ENCODE results near the gene SNTG2. TPM values are rescaled to one million over a fixed set of nuclear protein-coding genes. Genes with fewer than 3 reads are reported as not detected.

Gene SNTG2
- total and polyA plus RNA-seq, 10 of the 15 experiments (the other 5 are each of a cell fraction or from before 2014, with no cell fraction given), result not detected

GRCh38 chr2:904246-905024 lies 46.2 kb upstream of the SNTG2 start:
- Histone ChIP-seq H3K4me1 (ENCODE audit: control insufficient read depth, insufficient read depth, low read length) (no peaks in the 10 kb centered on the region), H3K79me2 (ENCODE audit: control insufficient read depth, insufficient read depth, low read length) (no peaks in the 10 kb centered on the region), H4K20me1 (ENCODE audit: control insufficient read depth, insufficient read depth) (no peaks in the 10 kb centered on the region), H3K27ac (ENCODE audit: control insufficient read depth, insufficient read depth) (no peak overlapping the region), H3K4me3 (no peak overlapping the region), H3K9ac (ENCODE audit: control insufficient read depth, insufficient read depth, low read length) (no peak overlapping the region), H3K9me3 (replicated peaks; ENCODE audit: control insufficient read depth, insufficient read depth, low read length) (no peaks in the 10 kb centered on the region; the same call in 2 of the 3 replicates), H2AFZ (ENCODE audit: control insufficient read depth, low read depth, low read length) (no peak overlapping the region), H3K36me3 (ENCODE audit: control insufficient read depth in 2 of 2, insufficient read depth in 2 of 2, low read length in 1 of 2) (no peaks in the 10 kb centered on the region), H3K4me2 (ENCODE audit: control insufficient read depth, insufficient read depth) (no peak overlapping the region), H3K27me3 (replicated peaks in 1 of 2; ENCODE audit: control insufficient read depth in 2 of 2, insufficient read depth in 2 of 2, low read length in 1 of 2) (no peaks in the 10 kb centered on the region)
- no TSS peak for BruUV-seq (replicated peaks)
- ATAC-seq, result no peak
- TF ChIP-seq STAT3 (IDR thresholded peaks at IDR 0.05; ENCODE audit: low read depth, low read length) (no peak), MAX (IDR thresholded peaks at IDR 0.05; ENCODE audit: low read depth, low read length) (no peak), MEF2A (IDR thresholded peaks at IDR 0.05; ENCODE audit: insufficient read depth, low read depth, low read length) (no peak), HCFC1 (IDR thresholded peaks at IDR 0.05; ENCODE audit: low read length) (no peak), SREBF1 (IDR thresholded peaks at IDR 0.05; ENCODE audit: low read length) (no peak), MTA2 (IDR thresholded peaks at IDR 0.05; ENCODE audit: low read depth) (no peak), TCF3 (IDR thresholded peaks at IDR 0.05; ENCODE audit: borderline replicate concordance, insufficient read depth, low read depth, low read length) (no peak), CBX5 (IDR thresholded peaks at IDR 0.05; ENCODE audit: low read depth) (no peak), RAD51 (IDR thresholded peaks at IDR 0.05) (no peak), CUX1 (IDR thresholded peaks at IDR 0.05; ENCODE audit: insufficient replicate concordance, low read depth, low read length) (no peak), NFXL1 (IDR thresholded peaks at IDR 0.05; ENCODE audit: borderline replicate concordance) (no peak)
- TF ChIP-seq, protein P1, sequence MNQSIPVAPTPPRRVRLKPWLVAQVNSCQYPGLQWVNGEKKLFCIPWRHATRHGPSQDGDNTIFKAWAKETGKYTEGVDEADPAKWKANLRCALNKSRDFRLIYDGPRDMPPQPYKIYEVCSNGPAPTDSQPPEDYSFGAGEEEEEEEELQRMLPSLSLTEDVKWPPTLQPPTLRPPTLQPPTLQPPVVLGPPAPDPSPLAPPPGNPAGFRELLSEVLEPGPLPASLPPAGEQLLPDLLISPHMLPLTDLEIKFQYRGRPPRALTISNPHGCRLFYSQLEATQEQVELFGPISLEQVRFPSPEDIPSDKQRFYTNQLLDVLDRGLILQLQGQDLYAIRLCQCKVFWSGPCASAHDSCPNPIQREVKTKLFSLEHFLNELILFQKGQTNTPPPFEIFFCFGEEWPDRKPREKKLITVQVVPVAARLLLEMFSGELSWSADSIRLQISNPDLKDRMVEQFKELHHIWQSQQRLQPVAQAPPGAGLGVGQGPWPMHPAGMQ (IDR thresholded peaks at IDR 0.05; ENCODE audit: borderline replicate concordance), result no peak
- no peak for FAIRE-seq
- 45% methylated on average over 12 of the region's 12 CpGs for WGBS (ENCODE audit: insufficient coverage, insufficient replicate concordance, low lambda C conversion rate, missing lambda C conversion rate)
- in situ Hi-C loops (cut with MboI), result no loop called here
- SMC1A ChIA-PET (ENCODE audit: uncharacterized antibody, unreplicated experiment), result no interaction called here
- DNase-seq (ENCODE audit: low read depth, low spot score), result no peak
- POLR2A ChIA-PET, result no interaction called here
- CTCF ChIA-PET, result no interaction called here
- intact Hi-C loops (cut with micrococcal nuclease; ENCODE audit: unreplicated experiment), result no loop called here
- RAD21 ChIA-PET (ENCODE audit: unreplicated experiment), result no interaction called here
